Measurements from ENCODE around the gene LRRC26. TPM values are rescaled to one million over a fixed set of nuclear protein-coding genes. Genes with fewer than 3 reads are reported as not detected.
"Not testable (repeated sequence)": the region's sequence is repeated elsewhere in the genome, so short reads cannot be mapped to it uniquely, and the experiment has no call there.

LRRC26 gene
- total RNA-seq, 2 experiments from 2014 or later = not detected

- Mint-ChIP-seq H3K36me3 (ENCODE audit: low read depth) (no peaks in the 10 kb centered on the region), H3K9me3 (no peaks in the 10 kb centered on the region), H3K4me1 (ENCODE audit: low read depth) (peaks cover 5% of the 10 kb centered on the region), H3K27ac (no peak overlapping the region), H3K27me3 (peaks cover 56% of the 10 kb centered on the region), H3K4me3 (no peak overlapping the region)
- DNase-seq = no peak
- intact Hi-C loops (cut with micrococcal nuclease) = no loop called here
- ATAC-seq = no peak
- TF ChIP-seq CTCF (IDR thresholded peaks at IDR 0.05) = no peak
- CTCF ChIA-PET = no interaction called here
- POLR2A ChIA-PET = interaction anchor here (1.3 to 2.0 kb wide), 2 partner anchors 8 to 10 kb away, joined by 5 read pairs; no protein-coding TSS in a partner anchor
Measured at GRCh38 chr9:137136881-137137607, 32.8 kb downstream of the LRRC26 start.

- no peaks in the 10 kb centered on the region for H3K9me3 Mint-ChIP-seq
- ATAC-seq (no peak), DNase-seq (no peak)
- ChIA-PET POLR2A (interaction anchor here (2.0 kb wide), 1 partner anchor 9 kb away, joined by 5 read pairs; no protein-coding TSS in a partner anchor), CTCF (no interaction called here)
- H3K27ac Mint-ChIP-seq = no peak overlapping the region
- TF ChIP-seq CTCF (IDR thresholded peaks at IDR 0.05) = no peak
- no peak overlapping the region for H3K4me3 Mint-ChIP-seq
- intact Hi-C loops (cut with micrococcal nuclease) = no loop called here
- peaks cover 52% of the 10 kb centered on the region for H3K27me3 Mint-ChIP-seq
- H3K4me1 Mint-ChIP-seq (ENCODE audit: low read depth) = peaks cover 5% of the 10 kb centered on the region
- H3K36me3 Mint-ChIP-seq (ENCODE audit: low read depth) = no peaks in the 10 kb centered on the region
Measured at GRCh38 chr9:137136261-137136880, 33.5 kb downstream of the LRRC26 start.

GRCh38 chr9:137135154-137135553 is 34.7 kb downstream of the LRRC26 start:
- H3K4me1 Mint-ChIP-seq (ENCODE audit: low read depth); ATAC-seq; H3K4me3 Mint-ChIP-seq; H3K36me3 Mint-ChIP-seq (ENCODE audit: low read depth); intact Hi-C loops (cut with micrococcal nuclease); DNase-seq; H3K27ac Mint-ChIP-seq; H3K9me3 Mint-ChIP-seq: not testable (repeated sequence)
- ChIA-PET POLR2A (interaction anchor here (0.7 to 1.4 kb wide), 2 partner anchors 105 to 368 kb away, joined by 3 to 4 read pairs; no protein-coding TSS in a partner anchor), CTCF (interaction anchor here (0.7 kb wide), 1 partner anchor 67 kb away, joined by 3 read pairs; no protein-coding TSS in a partner anchor)
- peaks cover 44% of the 10 kb centered on the region for H3K27me3 Mint-ChIP-seq

GRCh38 chr9:137134191-137134590 is 35.7 kb downstream of the LRRC26 start:
- no peaks in the 10 kb centered on the region for H3K9me3 Mint-ChIP-seq
- DNase-seq = no peak
- POLR2A ChIA-PET = no interaction called here
- no peak overlapping the region for H3K27ac Mint-ChIP-seq
- H3K4me1 Mint-ChIP-seq (ENCODE audit: low read depth) = peaks cover 2% of the 10 kb centered on the region
- intact Hi-C loops (cut with micrococcal nuclease) = no loop called here
- H3K27me3 Mint-ChIP-seq = peaks cover 35% of the 10 kb centered on the region
- H3K4me3 Mint-ChIP-seq = no peak overlapping the region
- CTCF ChIA-PET = interaction anchor here (3.5 kb wide), 1 partner anchor 103 kb away, joined by 10 read pairs; no protein-coding TSS in a partner anchor
- TF ChIP-seq CTCF (IDR thresholded peaks at IDR 0.05) = no peak
- no peak for ATAC-seq
- no peaks in the 10 kb centered on the region for H3K36me3 Mint-ChIP-seq (ENCODE audit: low read depth)

GRCh38 chr9:137130176-137130755 is 39.6 kb downstream of the LRRC26 start:
- intact Hi-C loops (cut with micrococcal nuclease) = no loop called here
- POLR2A ChIA-PET = interaction anchor here (0.7 to 2.7 kb wide), 16 partner anchors 8 to 111 kb away, joined by 3 to 16 read pairs (median 4); partner anchors contain the start of genes ANAPC2, RNF208, SSNA1 and TUBB4B
- Mint-ChIP-seq H3K4me3 (peak overlapping the region; percentile 77), H3K27me3 (peaks cover 9% of the 10 kb centered on the region), H3K27ac (peak overlapping the region; percentile 59), H3K36me3 (ENCODE audit: low read depth) (peaks cover 2% of the 10 kb centered on the region), H3K9me3 (no peaks in the 10 kb centered on the region), H3K4me1 (ENCODE audit: low read depth) (peaks cover 17% of the 10 kb centered on the region)
- CTCF ChIA-PET = interaction anchor here (1.1 to 2.4 kb wide), 11 partner anchors 26 to 111 kb away, joined by 3 to 10 read pairs (median 5); partner anchors contain the start of genes RNF224, TPRN and TUBB4B
- no peak for TF ChIP-seq CTCF (IDR thresholded peaks at IDR 0.05)
- ATAC-seq (peak; percentile 2), DNase-seq (no peak)

Measured in activated CD8-positive, alpha-beta T cell treated with anti-CD3 and anti-CD28 coated beads for 36 hours (primary cell).